Esophagus mucosa (tissue), 1 donor: Measurements from ENCODE around the gene GRIN2A. TPM values are rescaled to one million over a fixed set of nuclear protein-coding genes. Genes with fewer than 3 reads are reported as not detected.

Experiments
- ATAC-seq: fragments of 200-7000 bp; cut with Tn5 transposase; one replicate; pipeline ENCODE4 v1.9.1; 2020
- total RNA-seq: library from RNA; stranded (reverse); gene quantifications from one replicate; pipeline ENCODE4 v1.2.4, GENCODE V29; 2023
- donor health status: DM: yes; HTN: yes; CAD: no.

GRIN2A gene
- total RNA-seq, 1 donor from 2014 or later, result not detected

- ATAC-seq, result no peak
These were observed 97.0 kb downstream of the GRIN2A start for GRCh38 chr16:10085078-10085798.

- ATAC-seq, result no peak
These were observed 98.9 kb downstream of the GRIN2A start for GRCh38 chr16:10083301-10083700.

GRCh38 chr16:10081201-10081940 lies 100.9 kb downstream of the GRIN2A start:
- ATAC-seq, result no peak

GRCh38 chr16:10080051-10080772 lies 102.0 kb downstream of the GRIN2A start:
- peak; percentile 79 for ATAC-seq

GRCh38 chr16:10078541-10078949 lies 103.7 kb downstream of the GRIN2A start:
- no peak for ATAC-seq

- no peak for ATAC-seq
These were observed 104.4 kb downstream of the GRIN2A start for GRCh38 chr16:10077861-10078260.

- ATAC-seq, result no peak
These were observed 106.2 kb downstream of the GRIN2A start for GRCh38 chr16:10076037-10076436.

- no peak for ATAC-seq
These were observed 111.6 kb downstream of the GRIN2A start for GRCh38 chr16:10070591-10070990.

GRCh38 chr16:10069374-10069773 lies 112.9 kb downstream of the GRIN2A start:
- ATAC-seq, result no peak

- no peak for ATAC-seq
These were observed 114.4 kb downstream of the GRIN2A start for GRCh38 chr16:10067835-10068234.

- no peak for ATAC-seq
These were observed 114.8 kb downstream of the GRIN2A start for GRCh38 chr16:10067406-10067805.

GRCh38 chr16:10065019-10065418 lies 117.2 kb downstream of the GRIN2A start:
- ATAC-seq, result no peak

GRCh38 chr16:10048850-10049249 lies 133.4 kb downstream of the GRIN2A start:
- ATAC-seq, result no peak

GRCh38 chr16:10045947-10046346 lies 136.3 kb downstream of the GRIN2A start:
- no peak for ATAC-seq

- ATAC-seq, result no peak
These were observed 136.9 kb downstream of the GRIN2A start for GRCh38 chr16:10045291-10045775.

- no peak for ATAC-seq
These were observed 141.8 kb downstream of the GRIN2A start for GRCh38 chr16:10040136-10041080.

GRCh38 chr16:10039220-10040096 lies 142.8 kb downstream of the GRIN2A start:
- no peak for ATAC-seq

GRCh38 chr16:10037751-10038150 lies 144.5 kb downstream of the GRIN2A start:
- ATAC-seq, result no peak

- no peak for ATAC-seq
These were observed 145.3 kb downstream of the GRIN2A start for GRCh38 chr16:10036956-10037355.

- no peak for ATAC-seq
These were observed 148.7 kb downstream of the GRIN2A start for GRCh38 chr16:10033556-10033955.

- no peak for ATAC-seq
These were observed 150.3 kb downstream of the GRIN2A start for GRCh38 chr16:10031955-10032354.
